Measurements from ENCODE around the gene PHACTR1.
"Not testable (repeated sequence)": the region's sequence is repeated elsewhere in the genome, so short reads cannot be mapped to it uniquely, and the experiment has no call there.

Gene PHACTR1

GRCh38 chr6:12944001-12944400 is 227.4 kb downstream of the PHACTR1 start:
- Histone ChIP-seq H3K36me3 (ENCODE audit: control insufficient read depth in 1 of 2, insufficient read depth in 2 of 2, low read depth in 1 of 2, low read length in 2 of 2) (no peaks in the 10 kb centered on the region), H3K27ac (ENCODE audit: low read length, poor library complexity, severe bottlenecking) (no peak overlapping the region), H2BK12ac (ENCODE audit: low read length in 2 of 2) (no peak overlapping the region), H3K4ac (ENCODE audit: low read depth in 1 of 2, low read length in 2 of 2) (no peak overlapping the region), H2BK5ac (ENCODE audit: low read depth, low read length, poor library complexity, severe bottlenecking) (no peak overlapping the region), H2BK15ac (ENCODE audit: low read depth, poor library complexity, severe bottlenecking) (no peak overlapping the region), H3K9ac (ENCODE audit: low read length) (no peak overlapping the region), H2BK120ac (ENCODE audit: low read depth, low read length) (no peak overlapping the region), H3K4me1 (ENCODE audit: control insufficient read depth, insufficient read depth, low read depth, low read length) (peaks cover 3% of the 10 kb centered on the region), H3K79me1 (replicated peaks; ENCODE audit: low read length, poor library complexity, severe bottlenecking) (no peaks in the 10 kb centered on the region), H3K4me3 (ENCODE audit: insufficient read depth in 1 of 2, low read depth in 1 of 2, low read length in 2 of 2) (no peak overlapping the region), H3K23ac (ENCODE audit: low read length in 2 of 2) (no peak overlapping the region), H3K18ac (ENCODE audit: low read depth in 1 of 2, low read length in 2 of 2) (no peak overlapping the region), H3K9me3 (ENCODE audit: control insufficient read depth, low read length) (no peaks in the 10 kb centered on the region), H3K14ac (ENCODE audit: low read length in 2 of 2) (no peak overlapping the region), H3K4me2 (ENCODE audit: low read length, poor library complexity, severe bottlenecking) (no peak overlapping the region), H4K91ac (ENCODE audit: low read length) (no peak overlapping the region), H2AFZ (ENCODE audit: low read depth, low read length) (no peak overlapping the region), H3K27me3 (ENCODE audit: control insufficient read depth in 1 of 2, insufficient read depth in 1 of 2, low read length in 2 of 2) (no peaks in the 10 kb centered on the region), H2AK5ac (ENCODE audit: low read length, severe bottlenecking) (no peak overlapping the region), H4K8ac (ENCODE audit: low read length) (no peak overlapping the region)
- no peak for DNase-seq
- 73% methylated on average over 1 of the region's 2 CpGs for WGBS

- H2AK5ac ChIP-seq (ENCODE audit: low read length, severe bottlenecking); H2BK15ac ChIP-seq (ENCODE audit: low read depth, poor library complexity, severe bottlenecking); H2BK5ac ChIP-seq (ENCODE audit: low read depth, low read length, poor library complexity, severe bottlenecking); DNase-seq; H2BK12ac ChIP-seq (ENCODE audit: low read length in 2 of 2); H3K79me1 ChIP-seq (replicated peaks; ENCODE audit: low read length, poor library complexity, severe bottlenecking); H4K8ac ChIP-seq (ENCODE audit: low read length); H3K4ac ChIP-seq (ENCODE audit: low read depth in 1 of 2, low read length in 2 of 2); H3K27ac ChIP-seq (ENCODE audit: low read length, poor library complexity, severe bottlenecking); H3K36me3 ChIP-seq (ENCODE audit: control insufficient read depth in 1 of 2, insufficient read depth in 2 of 2, low read depth in 1 of 2, low read length in 2 of 2); H2AFZ ChIP-seq (ENCODE audit: low read depth, low read length); H3K14ac ChIP-seq (ENCODE audit: low read length in 2 of 2); H3K23ac ChIP-seq (ENCODE audit: low read length in 2 of 2); H3K4me1 ChIP-seq (ENCODE audit: control insufficient read depth, insufficient read depth, low read depth, low read length); H3K4me3 ChIP-seq (ENCODE audit: insufficient read depth in 1 of 2, low read depth in 1 of 2, low read length in 2 of 2); H3K9me3 ChIP-seq (ENCODE audit: control insufficient read depth, low read length); H3K9ac ChIP-seq (ENCODE audit: low read length); H3K18ac ChIP-seq (ENCODE audit: low read depth in 1 of 2, low read length in 2 of 2); H3K27me3 ChIP-seq (ENCODE audit: control insufficient read depth in 1 of 2, insufficient read depth in 1 of 2, low read length in 2 of 2); H3K4me2 ChIP-seq (ENCODE audit: low read length, poor library complexity, severe bottlenecking); H4K91ac ChIP-seq (ENCODE audit: low read length); H2BK120ac ChIP-seq (ENCODE audit: low read depth, low read length): not testable (repeated sequence)
- WGBS = 92% methylated on average over 10 of the region's 16 CpGs
Observed at GRCh38 chr6:12944528-12944927, 228.0 kb downstream of the PHACTR1 start.

GRCh38 chr6:12947151-12947871 is 230.7 kb downstream of the PHACTR1 start:
- 77% methylated on average over 3 of the region's 4 CpGs for WGBS
- H3K4me2 ChIP-seq (ENCODE audit: low read length, poor library complexity, severe bottlenecking) = no peak overlapping the region

GRCh38 chr6:12947967-12948366 is 231.4 kb downstream of the PHACTR1 start:
- Histone ChIP-seq H3K4me2 (ENCODE audit: low read length, poor library complexity, severe bottlenecking) (no peak overlapping the region), H3K27ac (ENCODE audit: low read length, poor library complexity, severe bottlenecking) (no peak overlapping the region), H3K4ac (ENCODE audit: low read depth in 1 of 2, low read length in 2 of 2) (no peak overlapping the region), H4K8ac (ENCODE audit: low read length) (no peak overlapping the region), H2BK12ac (ENCODE audit: low read length in 2 of 2) (no peak overlapping the region), H3K18ac (ENCODE audit: low read depth in 1 of 2, low read length in 2 of 2) (no peak overlapping the region), H3K4me3 (ENCODE audit: insufficient read depth in 1 of 2, low read depth in 1 of 2, low read length in 2 of 2) (no peak overlapping the region), H2BK15ac (ENCODE audit: low read depth, poor library complexity, severe bottlenecking) (no peak overlapping the region), H2BK5ac (ENCODE audit: low read depth, low read length, poor library complexity, severe bottlenecking) (no peak overlapping the region), H3K23ac (ENCODE audit: low read length in 2 of 2) (no peak overlapping the region), H4K91ac (ENCODE audit: low read length) (no peak overlapping the region), H2AK5ac (ENCODE audit: low read length, severe bottlenecking) (no peak overlapping the region), H3K4me1 (ENCODE audit: control insufficient read depth, insufficient read depth, low read depth, low read length) (no peaks in the 10 kb centered on the region), H3K9ac (ENCODE audit: low read length) (no peak overlapping the region), H3K36me3 (ENCODE audit: control insufficient read depth in 1 of 2, insufficient read depth in 2 of 2, low read depth in 1 of 2, low read length in 2 of 2) (no peaks in the 10 kb centered on the region), H2BK120ac (ENCODE audit: low read depth, low read length) (no peak overlapping the region), H3K27me3 (ENCODE audit: control insufficient read depth in 1 of 2, insufficient read depth in 1 of 2, low read length in 2 of 2) (no peaks in the 10 kb centered on the region), H3K14ac (ENCODE audit: low read length in 2 of 2) (no peak overlapping the region), H2AFZ (ENCODE audit: low read depth, low read length) (no peak overlapping the region), H3K79me1 (replicated peaks; ENCODE audit: low read length, poor library complexity, severe bottlenecking) (no peaks in the 10 kb centered on the region), H3K9me3 (ENCODE audit: control insufficient read depth, low read length) (peaks cover 6% of the 10 kb centered on the region)
- whole genome bisulfite sequencing = 88% methylated on average over 1 of the region's 1 CpG
- DNase-seq = no peak

More at GRCh38 chr6:12947151-12947871, 230.7 kb downstream of the PHACTR1 start:
- Histone ChIP-seq H3K14ac (ENCODE audit: low read length in 2 of 2) (no peak overlapping the region), H2AFZ (ENCODE audit: low read depth, low read length) (no peak overlapping the region), H2BK15ac (ENCODE audit: low read depth, poor library complexity, severe bottlenecking) (no peak overlapping the region), H3K27me3 (ENCODE audit: control insufficient read depth in 1 of 2, insufficient read depth in 1 of 2, low read length in 2 of 2) (no peaks in the 10 kb centered on the region), H3K4me1 (ENCODE audit: control insufficient read depth, insufficient read depth, low read depth, low read length) (no peaks in the 10 kb centered on the region), H2AK5ac (ENCODE audit: low read length, severe bottlenecking) (no peak overlapping the region), H2BK5ac (ENCODE audit: low read depth, low read length, poor library complexity, severe bottlenecking) (no peak overlapping the region), H4K91ac (ENCODE audit: low read length) (no peak overlapping the region), H3K18ac (ENCODE audit: low read depth in 1 of 2, low read length in 2 of 2) (no peak overlapping the region), H3K23ac (ENCODE audit: low read length in 2 of 2) (no peak overlapping the region), H3K27ac (ENCODE audit: low read length, poor library complexity, severe bottlenecking) (no peak overlapping the region), H3K79me1 (replicated peaks; ENCODE audit: low read length, poor library complexity, severe bottlenecking) (no peaks in the 10 kb centered on the region), H3K36me3 (ENCODE audit: control insufficient read depth in 1 of 2, insufficient read depth in 2 of 2, low read depth in 1 of 2, low read length in 2 of 2) (no peaks in the 10 kb centered on the region), H2BK120ac (ENCODE audit: low read depth, low read length) (no peak overlapping the region), H4K8ac (ENCODE audit: low read length) (no peak overlapping the region), H3K4me3 (ENCODE audit: insufficient read depth in 1 of 2, low read depth in 1 of 2, low read length in 2 of 2) (no peak overlapping the region), H2BK12ac (ENCODE audit: low read length in 2 of 2) (no peak overlapping the region), H3K4ac (ENCODE audit: low read depth in 1 of 2, low read length in 2 of 2) (no peak overlapping the region), H3K9me3 (ENCODE audit: control insufficient read depth, low read length) (peaks cover 6% of the 10 kb centered on the region), H3K9ac (ENCODE audit: low read length) (no peak overlapping the region)
- no peak for DNase-seq

Data from mesenchymal stem cell (in vitro differentiated cells and primary cell).